ENCODE data around the gene LRIG3.
"Not testable (repeated sequence)": the region's sequence is repeated elsewhere in the genome, so short reads cannot be mapped to it uniquely, and the experiment has no call there.

LRIG3 gene

DNA sequence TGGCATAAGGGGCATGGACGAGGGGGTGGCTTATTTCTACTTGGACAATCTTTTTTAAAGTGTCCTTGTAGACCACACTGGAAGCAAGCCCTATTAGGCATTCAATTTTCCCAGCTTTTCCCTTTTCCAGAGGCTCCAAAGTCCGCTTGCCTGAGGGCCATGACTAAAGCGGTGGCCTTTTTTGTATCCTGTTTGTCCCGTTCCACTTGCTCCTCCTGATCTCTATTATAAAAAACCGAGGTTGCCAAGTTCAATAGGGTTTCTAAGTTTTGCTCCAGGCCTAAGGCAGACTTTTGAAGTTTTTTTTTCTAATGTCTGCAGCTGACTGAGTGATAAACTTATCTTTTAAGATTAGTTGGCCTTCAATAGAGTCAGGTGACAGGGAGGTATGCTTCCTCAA, 64.7 kb downstream of the LRIG3 start:
- DNase-seq (ENCODE audit: low spot score), result not testable (repeated sequence)

DNA sequence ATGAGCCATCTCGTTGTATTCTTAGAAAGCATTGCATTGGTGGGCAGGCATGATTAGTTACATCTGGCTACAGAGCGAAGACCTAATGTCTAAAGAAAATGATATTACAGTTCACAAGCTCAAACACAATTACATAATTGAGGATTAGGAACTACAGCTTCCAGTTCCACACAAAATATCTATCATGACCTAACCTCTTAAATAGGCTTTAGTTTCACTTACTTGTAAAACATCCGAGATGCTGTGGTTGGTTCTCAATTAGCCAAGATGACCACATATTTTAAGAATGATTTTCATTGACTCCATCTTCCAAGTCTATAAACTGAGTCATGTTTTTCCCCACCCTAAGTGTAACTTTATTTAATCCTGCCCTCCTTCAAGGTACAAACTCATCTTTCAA, 69.5 kb downstream of the LRIG3 start:
- no peak for DNase-seq (ENCODE audit: low spot score)

DNA sequence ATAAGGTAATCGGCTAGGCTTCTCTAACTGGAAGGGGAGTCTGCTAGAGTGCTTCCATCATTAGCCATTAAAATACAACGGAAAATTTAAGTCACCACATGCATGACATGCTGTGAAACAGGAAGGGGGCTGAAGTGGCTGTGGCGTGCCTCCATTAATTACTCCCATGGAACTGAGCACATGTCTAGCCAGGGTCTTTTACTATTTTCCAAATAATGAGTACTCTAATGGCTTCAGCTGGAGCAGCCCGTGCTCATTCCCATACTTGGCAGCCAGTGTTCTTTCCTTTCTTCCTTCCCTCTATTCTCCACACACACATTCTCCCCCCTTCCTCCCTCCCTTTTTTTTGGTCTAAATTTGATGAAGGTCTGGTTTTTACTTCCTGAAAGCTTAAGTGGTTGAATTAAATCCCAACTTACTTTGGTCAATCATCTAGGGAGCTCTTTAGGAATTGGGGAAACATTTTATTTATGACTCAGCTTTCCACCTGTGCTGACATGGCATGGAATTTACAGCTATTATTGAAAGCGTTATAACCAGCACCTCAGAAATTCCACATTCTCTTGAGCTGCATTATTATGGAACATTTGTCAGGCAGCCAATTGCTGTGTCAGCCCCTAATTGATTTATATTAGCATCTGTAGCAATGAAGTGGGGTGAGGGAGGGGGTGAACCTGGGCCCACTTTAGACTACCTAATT, 72.3 kb downstream of the LRIG3 start:
- DNase-seq (ENCODE audit: low spot score), result no peak

DNA sequence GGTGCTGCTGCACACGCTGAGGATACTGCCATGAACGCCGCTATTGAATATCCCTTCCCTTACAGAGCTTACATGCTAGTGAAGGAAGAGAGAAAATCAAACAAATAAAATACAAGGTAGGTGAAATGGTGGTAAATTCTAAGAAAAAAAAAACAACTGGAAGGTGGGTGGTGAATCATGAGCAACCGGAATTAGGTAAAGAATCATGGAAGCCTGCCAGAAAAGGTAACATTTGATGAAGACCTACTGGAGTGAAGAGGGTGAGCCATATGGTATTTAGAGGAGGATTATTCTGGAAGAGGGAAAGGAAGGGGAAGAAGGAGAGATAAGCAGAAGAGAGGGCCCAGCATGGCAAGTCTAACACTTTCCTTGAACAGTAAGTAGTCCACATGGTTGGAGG, 76.1 kb downstream of the LRIG3 start:
- no peak for DNase-seq (ENCODE audit: low spot score)

GRCh38 chr12:58841058-58841798, 79.1 kb downstream of the LRIG3 start:
- DNase-seq (ENCODE audit: low spot score), result no peak

DNA sequence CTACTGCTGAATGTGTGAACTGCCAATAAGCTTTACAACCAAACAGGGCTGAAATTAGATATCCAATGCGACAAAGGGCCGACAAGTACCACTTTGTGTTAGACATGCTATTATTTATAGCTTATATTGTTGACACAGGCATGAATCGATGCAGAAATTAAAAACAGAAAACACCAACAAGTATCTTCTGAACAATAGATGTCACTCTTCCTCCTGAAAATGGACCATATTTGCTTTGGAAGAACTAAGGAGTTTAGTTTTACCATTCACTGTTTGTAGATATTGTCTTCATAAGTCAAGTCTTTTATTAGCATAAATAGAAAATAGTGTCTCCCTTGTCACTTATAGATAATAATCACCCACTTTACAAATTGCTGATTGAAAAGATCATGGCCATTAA, 86.5 kb downstream of the LRIG3 start:
- DNase-seq (ENCODE audit: low spot score), result no peak

DNA sequence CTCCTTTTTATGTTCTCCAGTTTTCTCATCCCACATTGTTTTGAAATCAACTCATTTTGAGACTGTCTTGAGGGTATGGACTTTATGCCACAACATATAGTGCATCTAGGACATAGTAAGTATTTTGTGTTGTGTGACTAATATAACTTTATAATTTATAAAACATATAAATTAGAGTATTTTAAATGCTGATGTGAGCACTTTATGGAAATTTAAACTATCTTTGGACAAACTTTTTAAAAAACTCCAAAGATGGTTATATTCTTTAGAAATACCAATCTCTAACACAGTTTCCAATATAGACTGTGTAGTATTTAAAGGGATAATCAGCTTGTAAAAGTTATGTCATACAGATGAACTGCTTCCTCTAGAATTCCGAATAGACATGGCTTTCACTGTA, 87.4 kb downstream of the LRIG3 start:
- DNase-seq (ENCODE audit: low spot score), result no peak

Data from COLO829 (cell line).